Panc1 (cell line): Measurements from ENCODE around the gene SPOCK1. TPM values are rescaled to one million over a fixed set of nuclear protein-coding genes. Genes with fewer than 3 reads are reported as not detected.

Experiments
- ATAC-seq: fragments of 200-7000 bp; cut with Tn5 transposase; 2 replicates; pipeline ENCODE4 v1.9.1; 2020; ENCODE audit warnings: mild to moderate bottlenecking, moderate library complexity
- BruUV-seq: library from RNA; stranded (reverse); fragments of 400-500 nt; replicated peaks from 2 replicates; lab custom pipeline; 2021; lab: Mats Ljungman, UMichigan
- CTCF ChIA-PET: fragments of 300-600 bp; sonication (Branson Sonifier 250); formaldehyde crosslinking; loops from one replicate; lab custom pipeline; 2022; ENCODE audit warnings: antibody characterized with exemption; lab: Charles Lee
- POLR2A ChIA-PET: fragments of 300-600 bp; sonication (Branson Sonifier 250); formaldehyde crosslinking; loops from one replicate; lab custom pipeline; 2022; ENCODE audit warnings: antibody characterized with exemption; lab: Charles Lee
- DNase-seq: peaks from one replicate; pipeline ENCODE4 v3.0.0-alpha.2; 2010; ENCODE audit warnings: low read depth, low spot score
- H3K27ac ChIP-seq: 2 replicates; pipeline ENCODE4 v1.5.1; 2011; ENCODE audit warnings: mild to moderate bottlenecking, low read length, inconsistent platforms
- H3K27me3 ChIP-seq: fragments of 200-500 bp; sonication (Bioruptor generic); 2 replicates; pipeline ENCODE4 v1.6.0; 2014; ENCODE audit warnings: low read length, inconsistent platforms; ENCODE audit not compliant: control insufficient read depth, insufficient read depth
- H3K36me3 ChIP-seq: fragments of 200-500 bp; sonication (Bioruptor generic); 2 replicates; pipeline ENCODE4 v1.5.1; 2014; ENCODE audit warnings: inconsistent platforms, mild to moderate bottlenecking, low read length, moderate library complexity; ENCODE audit not compliant: control insufficient read depth, insufficient read depth
- H3K4me1 ChIP-seq: 2 replicates; pipeline ENCODE4 v1.5.1; 2011; ENCODE audit warnings: inconsistent platforms, mild to moderate bottlenecking, low read length, moderate library complexity; ENCODE audit not compliant: control insufficient read depth, insufficient read depth
- H3K4me3 ChIP-seq, 2 experiments: 2 replicates each; pipeline ENCODE4 v1.5.1; 2011 to 2012; ENCODE audit warnings: low read depth in 2 of 2, low read length in 2 of 2, mild to moderate bottlenecking in 2 of 2, inconsistent platforms in 1 of 2, moderate library complexity in 1 of 2
- H3K9me3 ChIP-seq: fragments of 200-500 bp; sonication (Bioruptor generic); 2 replicates; pipeline ENCODE4 v1.5.1; 2014; ENCODE audit warnings: low read depth, mild to moderate bottlenecking, inconsistent platforms, low read length, moderate library complexity; ENCODE audit not compliant: control insufficient read depth, insufficient read depth
- POLR2AphosphoS5 ChIP-seq: IDR thresholded peaks from 2 replicates; pipeline ENCODE4 v1.6.1; 2012; ENCODE audit warnings: mild to moderate bottlenecking, low read depth, low read length, moderate library complexity
- SIN3A ChIP-seq: IDR thresholded peaks from 2 replicates; pipeline ENCODE4 v1.6.1; 2012; ENCODE audit warnings: low read depth, mild to moderate bottlenecking, low read length, moderate library complexity, borderline replicate concordance; ENCODE audit not compliant: insufficient read depth
- TCF7L2 ChIP-seq: IDR thresholded peaks from 2 replicates; pipeline ENCODE4 v1.6.1; 2011; ENCODE audit warnings: mild to moderate bottlenecking, low read depth, low read length, inconsistent platforms
- in situ Hi-C: cut with HindIII; loops from 2 replicates; pipeline ENCODE4 v1.10.0; 2016; ENCODE audit warnings: low sequenced_read_pairs, low pct_unique_long_range_greater_than_20kb
- intact Hi-C: fragments of 100-400 bp; cut with micrococcal nuclease; formaldehyde crosslinking; loops from one replicate; pipeline ENCODE4 v1.10.0; 2022; ENCODE audit not compliant: unreplicated experiment
- total RNA-seq: library from RNA; stranded (reverse); gene quantifications from one replicate; pipeline ENCODE4 v1.2.1, GENCODE V29; 2021; ENCODE audit not compliant: unreplicated experiment
- TF ChIP-seq, protein P1 (sequence below): fragments of 450-650 bp; IDR thresholded peaks from 2 replicates; pipeline ENCODE4 v1.5.1; 2017; ENCODE audit warnings: mild to moderate bottlenecking
- TF ChIP-seq, protein P2 (sequence below), 2 experiments: IDR thresholded peaks; 2 replicates each; pipeline ENCODE4 v1.6.1; 2011 to 2012; ENCODE audit warnings: low read depth in 2 of 2, control low read depth in 1 of 2, low read length in 1 of 2, mild to moderate bottlenecking in 1 of 2, moderate library complexity in 1 of 2; ENCODE audit not compliant: insufficient read depth in 1 of 2

SPOCK1 gene
- total RNA-seq, 1 experiment from 2014 or later: 15.6 TPM

DNA sequence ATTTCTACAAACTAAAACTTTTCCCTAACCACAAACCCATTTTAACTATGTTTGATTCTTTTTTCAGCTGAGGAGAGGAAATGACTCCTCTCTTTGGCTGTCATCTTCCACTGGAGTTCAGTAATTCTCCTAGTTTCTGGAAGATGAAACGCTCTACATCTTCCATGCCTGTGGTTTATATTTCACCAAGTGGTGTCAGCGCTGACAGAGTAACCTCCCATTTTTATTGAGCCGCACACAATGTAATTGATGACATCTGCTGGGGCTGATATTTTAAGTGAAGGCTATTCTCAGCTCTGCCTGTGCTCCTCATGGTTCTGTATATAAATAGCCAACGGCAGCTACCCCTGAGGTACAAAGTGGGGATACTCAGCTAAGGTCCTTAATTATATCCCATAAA lies 234.6 kb downstream of the SPOCK1 start:
- TF ChIP-seq, protein P1, sequence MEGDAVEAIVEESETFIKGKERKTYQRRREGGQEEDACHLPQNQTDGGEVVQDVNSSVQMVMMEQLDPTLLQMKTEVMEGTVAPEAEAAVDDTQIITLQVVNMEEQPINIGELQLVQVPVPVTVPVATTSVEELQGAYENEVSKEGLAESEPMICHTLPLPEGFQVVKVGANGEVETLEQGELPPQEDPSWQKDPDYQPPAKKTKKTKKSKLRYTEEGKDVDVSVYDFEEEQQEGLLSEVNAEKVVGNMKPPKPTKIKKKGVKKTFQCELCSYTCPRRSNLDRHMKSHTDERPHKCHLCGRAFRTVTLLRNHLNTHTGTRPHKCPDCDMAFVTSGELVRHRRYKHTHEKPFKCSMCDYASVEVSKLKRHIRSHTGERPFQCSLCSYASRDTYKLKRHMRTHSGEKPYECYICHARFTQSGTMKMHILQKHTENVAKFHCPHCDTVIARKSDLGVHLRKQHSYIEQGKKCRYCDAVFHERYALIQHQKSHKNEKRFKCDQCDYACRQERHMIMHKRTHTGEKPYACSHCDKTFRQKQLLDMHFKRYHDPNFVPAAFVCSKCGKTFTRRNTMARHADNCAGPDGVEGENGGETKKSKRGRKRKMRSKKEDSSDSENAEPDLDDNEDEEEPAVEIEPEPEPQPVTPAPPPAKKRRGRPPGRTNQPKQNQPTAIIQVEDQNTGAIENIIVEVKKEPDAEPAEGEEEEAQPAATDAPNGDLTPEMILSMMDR: no peak
- TF ChIP-seq POLR2AphosphoS5: no peak
- TF ChIP-seq, protein P2, sequence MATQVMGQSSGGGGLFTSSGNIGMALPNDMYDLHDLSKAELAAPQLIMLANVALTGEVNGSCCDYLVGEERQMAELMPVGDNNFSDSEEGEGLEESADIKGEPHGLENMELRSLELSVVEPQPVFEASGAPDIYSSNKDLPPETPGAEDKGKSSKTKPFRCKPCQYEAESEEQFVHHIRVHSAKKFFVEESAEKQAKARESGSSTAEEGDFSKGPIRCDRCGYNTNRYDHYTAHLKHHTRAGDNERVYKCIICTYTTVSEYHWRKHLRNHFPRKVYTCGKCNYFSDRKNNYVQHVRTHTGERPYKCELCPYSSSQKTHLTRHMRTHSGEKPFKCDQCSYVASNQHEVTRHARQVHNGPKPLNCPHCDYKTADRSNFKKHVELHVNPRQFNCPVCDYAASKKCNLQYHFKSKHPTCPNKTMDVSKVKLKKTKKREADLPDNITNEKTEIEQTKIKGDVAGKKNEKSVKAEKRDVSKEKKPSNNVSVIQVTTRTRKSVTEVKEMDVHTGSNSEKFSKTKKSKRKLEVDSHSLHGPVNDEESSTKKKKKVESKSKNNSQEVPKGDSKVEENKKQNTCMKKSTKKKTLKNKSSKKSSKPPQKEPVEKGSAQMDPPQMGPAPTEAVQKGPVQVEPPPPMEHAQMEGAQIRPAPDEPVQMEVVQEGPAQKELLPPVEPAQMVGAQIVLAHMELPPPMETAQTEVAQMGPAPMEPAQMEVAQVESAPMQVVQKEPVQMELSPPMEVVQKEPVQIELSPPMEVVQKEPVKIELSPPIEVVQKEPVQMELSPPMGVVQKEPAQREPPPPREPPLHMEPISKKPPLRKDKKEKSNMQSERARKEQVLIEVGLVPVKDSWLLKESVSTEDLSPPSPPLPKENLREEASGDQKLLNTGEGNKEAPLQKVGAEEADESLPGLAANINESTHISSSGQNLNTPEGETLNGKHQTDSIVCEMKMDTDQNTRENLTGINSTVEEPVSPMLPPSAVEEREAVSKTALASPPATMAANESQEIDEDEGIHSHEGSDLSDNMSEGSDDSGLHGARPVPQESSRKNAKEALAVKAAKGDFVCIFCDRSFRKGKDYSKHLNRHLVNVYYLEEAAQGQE (IDR thresholded peaks at IDR 0.05; ENCODE audit: insufficient read depth in 1 of 2, low read depth in 2 of 2, low read length in 1 of 2): no peak
- TF ChIP-seq TCF7L2: no peak
- TF ChIP-seq SIN3A: no peak
- Histone ChIP-seq H3K4me1 (no peaks in the 10 kb centered on the region), H3K36me3 (no peaks in the 10 kb centered on the region), H3K27ac (no peak overlapping the region), H3K4me3 (no peak overlapping the region), H3K27me3 (peaks cover 2% of the 10 kb centered on the region; the same call in 1 of the 2 replicates), H3K9me3 (no peaks in the 10 kb centered on the region)
- ChIA-PET POLR2A (no interaction called here), CTCF (no interaction called here)
- no TSS peak for BruUV-seq
- DNase-seq (no peak), ATAC-seq (no peak)
- intact Hi-C loops (no loop called here), in situ Hi-C loops (no loop called here)

DNA sequence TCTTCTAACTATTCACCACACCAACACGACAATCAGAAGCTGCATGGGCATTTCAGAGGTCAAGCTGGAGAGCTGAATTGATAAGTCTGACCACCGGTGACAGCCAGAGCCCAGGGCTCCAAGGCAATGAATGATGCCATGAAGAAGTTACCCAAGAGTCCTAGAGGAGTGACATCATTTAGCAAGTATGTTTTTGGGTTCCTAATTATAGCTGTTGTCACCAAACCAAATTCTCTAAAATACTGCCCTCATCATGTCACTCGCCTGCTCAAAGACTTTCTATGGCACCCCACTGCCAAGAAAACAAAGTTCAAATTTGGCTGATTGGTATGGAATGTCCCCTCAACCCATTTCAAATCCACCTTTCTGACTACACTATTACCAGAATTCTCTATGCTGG lies 235.1 kb downstream of the SPOCK1 start:
- CTCF ChIA-PET: no interaction called here
- TF ChIP-seq POLR2AphosphoS5: no peak
- TF ChIP-seq, protein P2 (IDR thresholded peaks at IDR 0.05; ENCODE audit: insufficient read depth in 1 of 2, low read depth in 2 of 2, low read length in 1 of 2): no peak
- TF ChIP-seq SIN3A: no peak
- no peak for TF ChIP-seq TCF7L2
- TF ChIP-seq, protein P1: no peak
- H3K27ac ChIP-seq: no peak overlapping the region
- in situ Hi-C loops: no loop called here
- no peaks in the 10 kb centered on the region for H3K36me3 ChIP-seq
- no peak overlapping the region for H3K4me3 ChIP-seq
- H3K27me3 ChIP-seq: peaks cover 2% of the 10 kb centered on the region; the same call in 1 of the 2 replicates
- no peaks in the 10 kb centered on the region for H3K9me3 ChIP-seq
- no peak for DNase-seq
- intact Hi-C loops: no loop called here
- no peaks in the 10 kb centered on the region for H3K4me1 ChIP-seq
- POLR2A ChIA-PET: no interaction called here
- no peak for ATAC-seq
- BruUV-seq: no TSS peak
